NCI-H2171 treated with DMSO at 0.1 percent for 48 hours (cell line): ENCODE measurements around the gene ME1.
"Not testable (repeated sequence)": the region's sequence is repeated elsewhere in the genome, so short reads cannot be mapped to it uniquely, and the experiment has no call there.

Experiments used
- DNase-seq: peaks from one replicate; lab custom pipeline; 2025; lab: John Stamatoyannopoulos, UW

The ME1 gene

DNA sequence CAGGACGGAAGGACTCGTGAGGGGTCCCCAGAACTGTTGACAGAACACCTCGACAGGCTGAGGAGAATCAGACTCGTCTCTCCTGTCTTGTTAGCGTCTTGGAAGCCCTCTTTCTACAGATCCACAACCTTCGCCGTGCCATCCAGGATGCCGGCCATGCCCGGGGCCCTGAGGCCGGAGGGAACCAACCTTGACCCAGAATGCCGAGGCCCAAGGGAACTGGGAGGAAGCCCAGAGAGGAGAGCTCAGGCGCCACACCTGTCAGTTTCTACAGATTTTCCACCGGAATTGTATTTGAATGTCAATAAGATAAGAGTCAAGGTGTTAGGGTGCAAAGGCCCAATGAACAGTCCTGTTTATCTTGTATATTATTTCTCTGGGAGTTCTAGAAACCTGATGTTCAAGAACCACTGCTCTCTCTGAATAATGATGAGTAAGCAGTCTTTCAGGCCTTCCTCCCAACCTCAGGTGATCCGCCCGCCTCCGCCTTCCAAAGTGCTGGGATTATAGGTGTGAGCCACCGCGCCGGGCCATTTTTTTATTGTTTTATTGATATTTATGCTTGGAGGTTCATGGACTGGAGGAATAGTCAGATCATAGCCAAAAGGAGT, 799 bp upstream of the ME1 start:
- no peak for DNase-seq

GRCh38 chr6:83429857-83430610, 817 bp downstream of the ME1 start:
- peak; percentile 61 for DNase-seq

GRCh38 chr6:83429269-83429668, 1.6 kb downstream of the ME1 start:
- DNase-seq, result no peak

- DNase-seq, result no peak
Measured at GRCh38 chr6:83424392-83425018, 6.3 kb downstream of the ME1 start.

DNA sequence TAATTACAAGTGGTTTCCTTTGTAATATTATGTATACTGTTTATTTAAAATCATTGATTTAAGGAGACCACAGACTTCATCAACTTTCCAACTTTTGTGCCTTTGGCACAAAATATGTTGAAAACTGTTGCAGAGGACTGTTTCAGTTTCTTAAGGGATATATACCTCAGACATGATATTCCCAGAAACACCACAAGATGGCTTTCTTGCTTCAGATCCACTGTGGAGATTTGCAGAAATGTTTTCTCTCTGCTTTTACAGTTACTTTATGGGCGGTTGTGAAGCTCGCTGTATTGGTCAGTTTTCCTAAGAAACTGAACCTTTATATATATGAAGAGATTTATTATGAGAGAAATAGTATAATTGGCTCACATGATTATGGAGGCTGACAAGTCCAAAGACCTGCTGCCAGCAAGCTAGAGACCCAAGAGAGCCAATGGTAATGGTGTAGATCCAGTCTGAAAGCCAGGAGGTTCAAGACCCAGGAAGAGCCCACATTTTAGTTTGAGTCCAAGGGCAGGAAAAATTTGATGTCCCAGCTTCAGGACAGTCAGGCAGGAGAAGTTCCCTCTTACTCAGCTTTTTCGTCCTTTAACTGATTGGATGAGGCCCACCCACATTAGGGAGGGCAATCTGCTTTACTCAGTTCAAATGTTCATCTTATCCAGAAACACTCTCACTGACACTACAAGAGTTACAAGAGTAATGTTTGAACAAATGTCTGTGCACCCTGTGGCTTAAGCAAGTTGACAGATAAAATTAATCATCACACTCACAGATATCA, 12.8 kb downstream of the ME1 start:
- peak; percentile 43 for DNase-seq

DNA sequence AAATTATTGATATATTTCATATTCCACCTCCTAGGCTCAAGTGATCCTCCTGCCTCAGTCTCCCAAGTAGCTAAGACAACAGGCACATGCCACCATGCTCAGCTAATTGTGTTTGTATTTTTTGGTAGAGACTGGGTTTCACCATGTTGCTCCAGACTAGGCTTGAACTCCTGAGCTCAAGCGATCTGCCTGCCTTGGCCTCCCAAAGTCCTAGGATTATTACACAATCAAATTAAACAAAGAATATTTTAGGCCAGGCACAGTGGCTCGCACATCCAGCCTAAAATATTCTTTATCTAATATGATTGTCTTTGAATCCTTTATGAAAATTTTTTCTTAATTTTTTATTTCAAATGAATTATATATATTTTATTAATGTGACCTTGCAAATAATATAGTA, 17.8 kb downstream of the ME1 start:
- DNase-seq, result no peak

DNA sequence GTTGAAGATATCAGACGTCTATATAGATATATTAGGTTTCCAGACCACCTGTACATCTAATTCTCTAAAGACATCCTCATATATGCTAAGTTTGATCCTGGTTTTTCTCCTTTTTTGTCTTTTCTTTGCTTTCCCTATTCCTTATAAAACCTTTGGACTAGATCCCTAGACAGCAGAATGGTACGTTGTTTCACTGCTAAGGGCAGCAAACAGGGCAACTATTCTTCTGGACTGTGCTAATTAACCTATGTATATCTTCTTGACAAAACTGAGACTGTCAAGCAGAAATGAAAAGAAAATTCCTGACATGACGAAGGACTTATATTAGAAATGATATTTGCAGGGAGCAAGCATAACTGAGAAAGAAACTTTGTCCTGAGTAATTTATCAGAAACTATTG, 19.1 kb downstream of the ME1 start:
- DNase-seq, result peak; percentile 57

GRCh38 chr6:83403191-83403590, 27.7 kb downstream of the ME1 start:
- DNase-seq, result no peak

- no peak for DNase-seq
Measured at GRCh38 chr6:83389606-83390005, 41.2 kb downstream of the ME1 start.

GRCh38 chr6:83385473-83385872, 45.4 kb downstream of the ME1 start:
- no peak for DNase-seq

DNA sequence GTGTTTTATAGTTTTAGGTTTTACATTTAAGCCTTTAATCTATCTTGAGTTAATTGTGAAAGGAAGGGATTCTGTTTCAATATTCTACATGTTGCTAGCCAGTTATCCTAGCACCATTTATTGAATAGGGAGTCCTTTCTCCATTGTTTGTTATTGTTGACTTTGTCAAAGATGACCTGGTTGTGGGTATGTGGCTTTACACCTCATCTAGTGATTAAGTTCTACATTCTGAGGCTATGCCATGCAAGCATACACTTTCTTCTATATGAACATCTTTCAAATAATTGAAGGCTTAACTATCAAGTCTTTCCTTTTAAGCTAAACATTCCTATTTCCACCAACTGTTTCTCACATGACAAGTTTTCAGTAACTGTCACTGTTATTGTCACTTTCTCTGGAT, 46.1 kb downstream of the ME1 start:
- DNase-seq, result no peak

DNA sequence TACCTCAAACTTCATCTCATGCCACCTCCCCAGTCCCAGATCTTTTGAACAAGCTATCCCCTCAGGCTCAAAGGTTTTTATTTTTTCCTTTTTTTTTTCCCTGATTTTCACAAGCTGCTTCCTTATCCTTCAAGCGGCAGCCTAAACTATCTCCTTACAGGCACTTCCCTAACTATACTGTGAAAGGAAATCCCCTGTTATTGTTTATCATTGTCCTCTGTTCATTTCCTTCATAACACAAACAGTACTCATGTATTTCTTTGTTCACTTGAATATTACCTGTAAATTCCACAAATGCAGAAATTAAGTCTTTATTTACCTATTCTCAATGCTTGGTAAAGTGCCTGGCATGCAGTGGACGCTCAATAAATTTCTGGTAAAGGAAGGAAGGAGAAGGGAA, 48.9 kb downstream of the ME1 start:
- no peak for DNase-seq

- no peak for DNase-seq
Measured at GRCh38 chr6:83378621-83379388, 52.0 kb downstream of the ME1 start.

DNA sequence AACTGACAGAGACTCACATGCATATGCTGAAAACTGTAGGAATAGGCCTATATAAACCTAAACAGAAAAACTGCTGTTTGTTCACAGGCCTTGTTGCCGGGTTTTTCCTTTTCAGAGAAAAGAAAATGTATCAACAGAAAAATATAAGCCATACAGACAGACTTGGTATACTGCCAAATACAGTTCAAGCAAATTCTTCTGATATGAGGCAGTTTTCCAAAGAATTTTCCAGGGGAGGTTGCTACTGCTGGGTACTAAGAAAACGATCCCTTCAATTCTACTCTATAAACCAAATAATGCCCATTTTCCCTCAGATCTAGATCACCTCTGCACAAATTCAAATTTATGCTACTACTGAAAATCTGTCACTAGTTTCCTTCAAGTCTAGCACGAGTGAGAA, 59.4 kb downstream of the ME1 start:
- no peak for DNase-seq

- no peak for DNase-seq
Measured at GRCh38 chr6:83370567-83370966, 60.3 kb downstream of the ME1 start.

- no peak for DNase-seq
Measured at GRCh38 chr6:83369692-83370091, 61.2 kb downstream of the ME1 start.

- DNase-seq, result no peak
Measured at GRCh38 chr6:83368577-83368976, 62.3 kb downstream of the ME1 start.

- DNase-seq, result no peak
Measured at GRCh38 chr6:83367104-83367503, 63.7 kb downstream of the ME1 start.

GRCh38 chr6:83365931-83366330, 64.9 kb downstream of the ME1 start:
- DNase-seq, result peak; percentile 52

GRCh38 chr6:83362349-83362748, 68.5 kb downstream of the ME1 start:
- not testable (repeated sequence) for DNase-seq

- no peak for DNase-seq
Measured at GRCh38 chr6:83359638-83360037, 71.2 kb downstream of the ME1 start.

- DNase-seq, result no peak
Measured at GRCh38 chr6:83354747-83355146, 76.1 kb downstream of the ME1 start.
